Sigmoid colon (tissue), 4 donors: ENCODE data around the gene PARVB.
A peak's percentile ranks its signal among the peaks of the same experiment; 100 is the strongest.

Experiments used
- CTCF ChIP-seq, 4 experiments: fragments of 450-650 bp in 3 of 4; fragments of 200-600 bp in 1 of 4; IDR thresholded peaks; one replicate each; pipeline ENCODE4 v1.5.1; 2016 to 2019; ENCODE audit warnings: antibody characterized with exemption in 4 of 4, mild to moderate bottlenecking in 3 of 4, moderate library complexity in 2 of 4
- EP300 ChIP-seq, 4 donors: sonication (generic); formaldehyde crosslinking; IDR thresholded peaks; one replicate each; pipeline ENCODE4 v1.6.1; 2017; ENCODE audit warnings: antibody characterized with exemption in 4 of 4
- POLR2A ChIP-seq, 2 donors: fragments of 450-650 bp; IDR thresholded peaks; one replicate each; pipeline ENCODE4 v1.6.1; 2016; ENCODE audit warnings: antibody characterized with exemption in 2 of 2, mild to moderate bottlenecking in 2 of 2, moderate library complexity in 2 of 2

- peak in 1 of 2 donors; percentile 8 for TF ChIP-seq POLR2A (IDR thresholded peaks at IDR 0.05)
- TF ChIP-seq CTCF (IDR thresholded peaks at IDR 0.05): no peak
- peak in 2 of 4 donors; percentile 30 to 40 for TF ChIP-seq EP300 (IDR thresholded peaks at IDR 0.05)
These were observed 2.8 kb downstream of the PARVB start for GRCh38 chr22:44026630-44027511.
